HG02938 (cell line): ENCODE results near the gene UBN1.

ENCODE experiments used
- ATAC-seq: cut with Tn5 transposase; IDR thresholded peaks from one replicate; pipeline ENCODE4 v1.9.1; 2021; ENCODE audit warnings: mild to moderate bottlenecking, moderate library complexity; ENCODE audit not compliant: unreplicated experiment

UBN1 gene

GRCh38 chr16:4820652-4821051 is 26.6 kb upstream of the UBN1 start:
- no peak for ATAC-seq

GRCh38 chr16:4825196-4825595 is 22.1 kb upstream of the UBN1 start:
- ATAC-seq: no peak

- no peak for ATAC-seq
Measured at GRCh38 chr16:4826526-4826925, 20.8 kb upstream of the UBN1 start.

- ATAC-seq: no peak
Measured at GRCh38 chr16:4826980-4827379, 20.3 kb upstream of the UBN1 start.

GRCh38 chr16:4828567-4829321 is 18.5 kb upstream of the UBN1 start:
- no peak for ATAC-seq

- ATAC-seq: no peak
Measured at GRCh38 chr16:4830408-4830807, 16.9 kb upstream of the UBN1 start.

GRCh38 chr16:4831616-4832015 is 15.7 kb upstream of the UBN1 start:
- no peak for ATAC-seq

GRCh38 chr16:4832698-4833343 is 14.5 kb upstream of the UBN1 start:
- ATAC-seq: no peak

GRCh38 chr16:4833584-4833983 is 13.7 kb upstream of the UBN1 start:
- ATAC-seq: no peak

GRCh38 chr16:4836727-4837126 is 10.6 kb upstream of the UBN1 start:
- no peak for ATAC-seq

GRCh38 chr16:4837733-4838501 is 9.4 kb upstream of the UBN1 start:
- no peak for ATAC-seq

GRCh38 chr16:4839942-4840341 is 7.3 kb upstream of the UBN1 start:
- no peak for ATAC-seq

GRCh38 chr16:4840984-4841383 is 6.3 kb upstream of the UBN1 start:
- ATAC-seq: no peak

GRCh38 chr16:4846503-4846900 is 779 bp upstream of the UBN1 start:
- ATAC-seq: peak; percentile 25

- peak; percentile 21 for ATAC-seq
Measured at GRCh38 chr16:4847774-4848587, 700 bp downstream of the UBN1 start.

GRCh38 chr16:4850211-4850610 is 2.9 kb downstream of the UBN1 start:
- ATAC-seq: no peak

- no peak for ATAC-seq
Measured at GRCh38 chr16:4852221-4852872, 5.1 kb downstream of the UBN1 start.

- no peak for ATAC-seq
Measured at GRCh38 chr16:4855371-4855770, 8.1 kb downstream of the UBN1 start.

- ATAC-seq: no peak
Measured at GRCh38 chr16:4855804-4856203, 8.5 kb downstream of the UBN1 start.

- ATAC-seq: no peak
Measured at GRCh38 chr16:4859190-4859899, 12.1 kb downstream of the UBN1 start.
